HG03469 (cell line): ENCODE measurements around the gene IFIT1B.
"Not testable (repeated sequence)": the region's sequence is repeated elsewhere in the genome, so short reads cannot be mapped to it uniquely, and the experiment has no call there.

ENCODE experiments used
- ATAC-seq: cut with Tn5 transposase; IDR thresholded peaks from one replicate; pipeline ENCODE4 v1.9.1; 2021; ENCODE audit warnings: mild to moderate bottlenecking, moderate library complexity, moderate number of reproducible peaks; ENCODE audit not compliant: unreplicated experiment

IFIT1B gene

GRCh38 chr10:89347701-89348457, 30.0 kb upstream of the IFIT1B start:
- ATAC-seq = no peak

GRCh38 chr10:89348481-89348880, 29.4 kb upstream of the IFIT1B start:
- ATAC-seq = no peak

GRCh38 chr10:89348975-89349374, 28.9 kb upstream of the IFIT1B start:
- no peak for ATAC-seq

GRCh38 chr10:89350631-89351315, 27.1 kb upstream of the IFIT1B start:
- not testable (repeated sequence) for ATAC-seq

- ATAC-seq = peak; percentile 59
Observed at GRCh38 chr10:89351412-89351779, 26.5 kb upstream of the IFIT1B start.

GRCh38 chr10:89351780-89352597, 25.9 kb upstream of the IFIT1B start:
- ATAC-seq = no peak

- ATAC-seq = no peak
Observed at GRCh38 chr10:89352802-89353201, 25.1 kb upstream of the IFIT1B start.

- no peak for ATAC-seq
Observed at GRCh38 chr10:89355394-89355931, 22.4 kb upstream of the IFIT1B start.

- ATAC-seq = no peak
Observed at GRCh38 chr10:89357096-89357495, 20.8 kb upstream of the IFIT1B start.

GRCh38 chr10:89357975-89358374, 19.9 kb upstream of the IFIT1B start:
- ATAC-seq = no peak

GRCh38 chr10:89360157-89360556, 17.7 kb upstream of the IFIT1B start:
- ATAC-seq = no peak

GRCh38 chr10:89362929-89363328, 14.9 kb upstream of the IFIT1B start:
- no peak for ATAC-seq

- no peak for ATAC-seq
Observed at GRCh38 chr10:89363729-89364442, 14.0 kb upstream of the IFIT1B start.

- ATAC-seq = no peak
Observed at GRCh38 chr10:89364531-89364930, 13.3 kb upstream of the IFIT1B start.

GRCh38 chr10:89367529-89367928, 10.3 kb upstream of the IFIT1B start:
- ATAC-seq = peak; percentile 77

- no peak for ATAC-seq
Observed at GRCh38 chr10:89368129-89368528, 9.7 kb upstream of the IFIT1B start.

- no peak for ATAC-seq
Observed at GRCh38 chr10:89369156-89370105, 8.4 kb upstream of the IFIT1B start.

GRCh38 chr10:89371079-89371478, 6.8 kb upstream of the IFIT1B start:
- no peak for ATAC-seq

GRCh38 chr10:89371987-89372386, 5.9 kb upstream of the IFIT1B start:
- ATAC-seq = no peak
